OCI-LY3 (cell line): ENCODE measurements around the gene C4orf36.

Source experiments
- EZH2phosphoT487 ChIP-seq: fragments of 200-600 bp; shearing (Covaris generic); IDR thresholded peaks from 2 replicates; pipeline ENCODE4 v1.6.1; 2018; ENCODE audit warnings: antibody characterized with exemption, mixed run types, low read depth
- TF ChIP-seq, protein P1 (sequence below): fragments of 200-600, 300-600 bp; sonication (generic); IDR thresholded peaks from 2 replicates; pipeline ENCODE4 v1.5.1; 2014; ENCODE audit warnings: antibody characterized with exemption, low read length, low read depth

DNA sequence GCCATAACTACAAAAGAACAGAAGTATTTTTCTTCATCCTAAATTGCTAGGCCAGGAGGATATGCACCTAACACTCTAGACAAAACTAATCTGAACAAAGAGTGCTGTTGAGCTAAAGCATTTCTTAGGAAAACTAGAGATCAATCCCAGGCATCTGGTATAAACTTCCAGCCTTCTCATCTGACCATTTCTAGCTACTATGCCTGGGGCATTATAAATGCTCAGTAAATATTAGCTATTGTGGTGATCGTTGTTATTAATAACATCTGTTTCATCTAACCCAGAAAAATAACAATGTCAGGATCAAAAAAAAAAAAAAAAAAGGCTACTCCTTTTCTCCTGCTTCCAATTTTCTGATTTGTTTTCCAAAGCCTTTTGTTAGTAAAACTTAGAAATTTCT, 35.3 kb downstream of the C4orf36 start:
- TF ChIP-seq, protein P1, sequence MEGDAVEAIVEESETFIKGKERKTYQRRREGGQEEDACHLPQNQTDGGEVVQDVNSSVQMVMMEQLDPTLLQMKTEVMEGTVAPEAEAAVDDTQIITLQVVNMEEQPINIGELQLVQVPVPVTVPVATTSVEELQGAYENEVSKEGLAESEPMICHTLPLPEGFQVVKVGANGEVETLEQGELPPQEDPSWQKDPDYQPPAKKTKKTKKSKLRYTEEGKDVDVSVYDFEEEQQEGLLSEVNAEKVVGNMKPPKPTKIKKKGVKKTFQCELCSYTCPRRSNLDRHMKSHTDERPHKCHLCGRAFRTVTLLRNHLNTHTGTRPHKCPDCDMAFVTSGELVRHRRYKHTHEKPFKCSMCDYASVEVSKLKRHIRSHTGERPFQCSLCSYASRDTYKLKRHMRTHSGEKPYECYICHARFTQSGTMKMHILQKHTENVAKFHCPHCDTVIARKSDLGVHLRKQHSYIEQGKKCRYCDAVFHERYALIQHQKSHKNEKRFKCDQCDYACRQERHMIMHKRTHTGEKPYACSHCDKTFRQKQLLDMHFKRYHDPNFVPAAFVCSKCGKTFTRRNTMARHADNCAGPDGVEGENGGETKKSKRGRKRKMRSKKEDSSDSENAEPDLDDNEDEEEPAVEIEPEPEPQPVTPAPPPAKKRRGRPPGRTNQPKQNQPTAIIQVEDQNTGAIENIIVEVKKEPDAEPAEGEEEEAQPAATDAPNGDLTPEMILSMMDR: no peak
- TF ChIP-seq EZH2phosphoT487: no peak
